Adrenal gland (tissue), 12 donors: ENCODE data around the gene AUTS2. TPM values are rescaled to one million over a fixed set of nuclear protein-coding genes. Genes with fewer than 3 reads are reported as not detected.

Experiments used
- DNase-seq, 7 donors: peaks; one replicate each; pipeline ENCODE4 v3.0.0-alpha.2; 2019 to 2020
- H3K27ac ChIP-seq, 5 donors: fragments of 200-600 bp; sonication (generic) in 4 of 5; 1 replicate in 3 of 5; 2 replicates in 2 of 5; pipeline versions ENCODE4 v1.5.1 to v1.8.0; 2016 to 2020; ENCODE audit warnings: mild to moderate bottlenecking in 1 of 5
- H3K27me3 ChIP-seq: fragments of 200-600 bp; 2 replicates; pipeline ENCODE4 v1.8.0; 2021
- H3K36me3 ChIP-seq, 2 donors: fragments of 200-600 bp; replicated peaks in 1 of 2; 1 replicate in 1 of 2; 2 replicates in 1 of 2; pipeline versions ENCODE4 v1.5.1 to v1.8.0; 2018 to 2022
- H3K4me1 ChIP-seq, 2 donors: fragments of 200-600 bp; replicated peaks in 1 of 2; 1 replicate in 1 of 2; 2 replicates in 1 of 2; pipeline versions ENCODE4 v1.5.1 to v1.8.0; 2018 to 2021
- H3K4me3 ChIP-seq, 4 donors: fragments of 200-600 bp; sonication (generic) in 3 of 4; one replicate each; pipeline ENCODE4 v1.5.1; 2016 to 2018
- H3K9me3 ChIP-seq, 3 donors: fragments of 200-600 bp; sonication (generic) in 1 of 3; replicated peaks in 1 of 3; 1 replicate in 2 of 3; 2 replicates in 1 of 3; pipeline versions ENCODE4 v1.5.1 to v1.8.0; 2016 to 2021
- POLR2A ChIP-seq, 2 donors: fragments of 450-650 bp; IDR thresholded peaks; one replicate each; pipeline ENCODE4 v1.6.1; 2017; ENCODE audit warnings: antibody characterized with exemption in 2 of 2, mild to moderate bottlenecking in 2 of 2, moderate library complexity in 1 of 2
- WGBS, 4 donors: extraction: QIAGEN DNeasy Blood & Tissue Kit in 2 of 4; methylation state at CpG; one replicate each; pipeline versions ENCODE4 v1.1.5 to v1.1.7; 2013 to 2017; 5-methylcytosine and 5-hydroxymethylcytosine counted together
- intact Hi-C, 2 donors: fragments of 100-400 bp; cut with DNase I; formaldehyde crosslinking; loops; one replicate each; pipeline versions ENCODE4 v1.14.1 to v1.15.0; 2022 to 2023
- polyA plus RNA-seq, 3 donors: library from polyadenylated mRNA; stranded (reverse); fragments of 200-250 nt in 2 of 3; fragments of 350-450 nt in 1 of 3; fragmentation: Illumina TruSeq in 1 of 3; extraction: RNeasy Lipid Tissue Mini Kit (QIAGEN cat#74804) in 1 of 3; gene quantifications; one replicate each; pipeline ENCODE4 v1.2.3, GENCODE V29; 2013 to 2014
- total RNA-seq, 9 donors: library from RNA; depleted of rRNA in 4 of 9; stranded (reverse); fragments of >200 nt in 4 of 9; fragments of 120-200 nt in 1 of 9; fragmentation: NEBNext Ultra II Directional in 1 of 9; extraction: Animal tissue kit (Norgen Biotek cat#: 25700) in 1 of 9; gene quantifications; one replicate each; pipeline versions ENCODE4 v1.1.0 to v1.2.4, GENCODE V29; 2013 to 2023
- TF ChIP-seq, protein P1 (sequence below), 6 experiments: fragments of 450-650 bp in 4 of 6; fragments of 200-600 bp in 2 of 6; sonication (generic) in 1 of 6; IDR thresholded peaks; 1 replicate in 5 of 6; 2 replicates in 1 of 6; pipeline versions ENCODE4 v1.5.1 to v1.8.0; 2016 to 2021; ENCODE audit warnings: antibody characterized with exemption in 6 of 6, mild to moderate bottlenecking in 2 of 6, moderate library complexity in 1 of 6
- donor health status: healthy with polysubstance abuse.
- donor health status: Bipolar disorder and iron deficiency.
- donor health status: DM: yes; HTN: yes; CAD: no.
- donor health status: DM: no; HTN: no; CAD: no.
- donor health status: DM: no; HTN: no; CAD: no.
- donor health status: DM: yes; HTN: yes; CAD: no.

The AUTS2 gene
- total and polyA plus RNA-seq, 12 donors: 6.4 to 44.0 (median 15.2) TPM

- H3K4me3 ChIP-seq: no peak overlapping the region
- peaks cover 0 to 13% of the 10 kb centered on the region in 2 donors for H3K4me1 ChIP-seq
- no peak for DNase-seq
- H3K27me3 ChIP-seq: no peaks in the 10 kb centered on the region
- no peak overlapping the region for H3K27ac ChIP-seq
- no peaks in the 10 kb centered on the region for H3K36me3 ChIP-seq
- intact Hi-C loops: no loop called here
- H3K9me3 ChIP-seq: no peaks in the 10 kb centered on the region
- no peak for TF ChIP-seq POLR2A (IDR thresholded peaks at IDR 0.05)
- TF ChIP-seq, protein P1, sequence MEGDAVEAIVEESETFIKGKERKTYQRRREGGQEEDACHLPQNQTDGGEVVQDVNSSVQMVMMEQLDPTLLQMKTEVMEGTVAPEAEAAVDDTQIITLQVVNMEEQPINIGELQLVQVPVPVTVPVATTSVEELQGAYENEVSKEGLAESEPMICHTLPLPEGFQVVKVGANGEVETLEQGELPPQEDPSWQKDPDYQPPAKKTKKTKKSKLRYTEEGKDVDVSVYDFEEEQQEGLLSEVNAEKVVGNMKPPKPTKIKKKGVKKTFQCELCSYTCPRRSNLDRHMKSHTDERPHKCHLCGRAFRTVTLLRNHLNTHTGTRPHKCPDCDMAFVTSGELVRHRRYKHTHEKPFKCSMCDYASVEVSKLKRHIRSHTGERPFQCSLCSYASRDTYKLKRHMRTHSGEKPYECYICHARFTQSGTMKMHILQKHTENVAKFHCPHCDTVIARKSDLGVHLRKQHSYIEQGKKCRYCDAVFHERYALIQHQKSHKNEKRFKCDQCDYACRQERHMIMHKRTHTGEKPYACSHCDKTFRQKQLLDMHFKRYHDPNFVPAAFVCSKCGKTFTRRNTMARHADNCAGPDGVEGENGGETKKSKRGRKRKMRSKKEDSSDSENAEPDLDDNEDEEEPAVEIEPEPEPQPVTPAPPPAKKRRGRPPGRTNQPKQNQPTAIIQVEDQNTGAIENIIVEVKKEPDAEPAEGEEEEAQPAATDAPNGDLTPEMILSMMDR (IDR thresholded peaks at IDR 0.05): no peak
- 75 to 85% (median 83%) methylated on average over 3 of the region's 3 CpGs for WGBS, 4 donors
Observed at GRCh38 chr7:69700331-69700730, 102.1 kb downstream of the AUTS2 start.

- WGBS, 4 donors: 91 to 96% (median 94%) methylated on average over 5 of the region's 5 CpGs
- no peak for TF ChIP-seq POLR2A (IDR thresholded peaks at IDR 0.05)
- TF ChIP-seq, protein P1 (IDR thresholded peaks at IDR 0.05): no peak
- no peak for DNase-seq
- Histone ChIP-seq H3K36me3 (no peaks in the 10 kb centered on the region), H3K4me1 (peaks cover 0 to 13% of the 10 kb centered on the region in 2 donors), H3K27ac (no peak overlapping the region), H3K9me3 (no peaks in the 10 kb centered on the region), H3K27me3 (no peaks in the 10 kb centered on the region), H3K4me3 (no peak overlapping the region)
- intact Hi-C loops: no loop called here
Observed at GRCh38 chr7:69701288-69701687, 103.0 kb downstream of the AUTS2 start.

DNA sequence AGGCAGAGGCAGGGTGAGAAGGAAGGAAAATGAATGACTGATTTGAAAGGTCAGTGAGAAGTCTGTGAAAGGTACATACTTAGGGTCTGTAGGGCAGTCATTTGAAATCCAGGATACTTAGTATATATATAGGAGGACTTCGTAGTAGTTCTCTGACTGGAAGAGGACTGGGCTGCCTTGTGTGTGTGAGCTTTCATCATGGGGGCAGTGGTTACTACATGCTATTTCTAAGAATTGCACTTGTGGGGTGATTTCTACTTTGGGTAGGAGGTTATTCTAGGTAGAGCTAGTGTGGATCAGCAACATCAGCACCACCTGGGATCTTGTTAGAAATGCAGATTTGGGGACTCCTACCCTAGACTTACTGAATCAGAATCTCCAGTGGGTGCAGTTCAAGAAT is 104.1 kb downstream of the AUTS2 start:
- 91 to 100% (median 97%) methylated on average over 1 of the region's 1 CpG for WGBS, 4 donors
- TF ChIP-seq, protein P1 (IDR thresholded peaks at IDR 0.05): no peak
- TF ChIP-seq POLR2A (IDR thresholded peaks at IDR 0.05): no peak
- no peak for DNase-seq
- no peaks in the 10 kb centered on the region for H3K9me3 ChIP-seq
- H3K27ac ChIP-seq: no peak overlapping the region
- intact Hi-C loops: no loop called here
- peaks cover 0 to 9% of the 10 kb centered on the region in 2 donors for H3K4me1 ChIP-seq
- no peaks in the 10 kb centered on the region for H3K27me3 ChIP-seq
- H3K36me3 ChIP-seq: no peaks in the 10 kb centered on the region
- no peak overlapping the region for H3K4me3 ChIP-seq

DNA sequence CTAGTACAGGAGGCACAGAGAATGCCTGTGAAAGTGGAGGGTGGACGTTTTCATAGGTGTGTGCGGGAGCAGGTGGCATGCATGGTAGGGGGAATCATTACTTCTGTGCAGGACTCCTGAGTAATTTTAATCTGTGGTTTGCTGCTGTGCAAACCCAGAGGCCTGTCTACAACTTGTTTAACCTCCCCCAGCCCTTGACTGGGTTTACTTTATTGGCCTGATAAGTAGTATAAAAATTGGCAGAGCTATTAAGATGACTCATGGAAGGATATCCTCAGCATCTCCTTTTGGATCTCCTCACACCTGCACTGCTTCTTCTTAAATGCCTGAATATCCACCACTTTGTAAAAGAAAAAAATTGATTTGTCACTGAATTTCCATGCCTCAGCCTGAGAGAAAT is 104.8 kb downstream of the AUTS2 start:
- no peak for DNase-seq
- Histone ChIP-seq H3K4me3 (no peak overlapping the region), H3K27ac (no peak overlapping the region), H3K36me3 (no peaks in the 10 kb centered on the region), H3K9me3 (no peaks in the 10 kb centered on the region), H3K4me1 (peaks cover 0 to 9% of the 10 kb centered on the region in 2 donors), H3K27me3 (no peaks in the 10 kb centered on the region)
- 25 to 50% (median 41%) methylated on average over 2 of the region's 2 CpGs for WGBS, 4 donors
- intact Hi-C loops: no loop called here
- no peak for TF ChIP-seq POLR2A (IDR thresholded peaks at IDR 0.05)
- TF ChIP-seq, protein P1 (IDR thresholded peaks at IDR 0.05): no peak
